ENCODE results near the gene SLC1A6. TPM values are rescaled to one million over a fixed set of nuclear protein-coding genes. Genes with fewer than 3 reads are reported as not detected.

SLC1A6 gene
- polyA plus RNA-seq, 1 donor, result 0.31 TPM

GRCh38 chr19:14997981-14998380 is 18.3 kb upstream of the SLC1A6 start:
- no CpG with 5 or more reads among the region's 1 CpG for WGBS (ENCODE audit: insufficient coverage, low lambda C conversion rate)
- H3K27me3 ChIP-seq (ENCODE audit: control insufficient read depth, insufficient read depth, low read length), result no peaks in the 10 kb centered on the region

GRCh38 chr19:14992780-14993179 is 13.1 kb upstream of the SLC1A6 start:
- no peak for DNase-seq
- no peak overlapping the region for H3K27ac ChIP-seq (ENCODE audit: low read length)
- no peak overlapping the region for H3K4me3 ChIP-seq (ENCODE audit: low read length)
- WGBS (ENCODE audit: insufficient coverage, low lambda C conversion rate), result no CpG with 5 or more reads among the region's 11 CpGs
- no peaks in the 10 kb centered on the region for H3K9me3 ChIP-seq (ENCODE audit: control insufficient read depth, low read depth, low read length)
- H3K36me3 ChIP-seq (ENCODE audit: control insufficient read depth, insufficient read depth, low read length), result no peaks in the 10 kb centered on the region
- H3K4me1 ChIP-seq (ENCODE audit: control insufficient read depth, insufficient read depth, low read length), result no peaks in the 10 kb centered on the region
- H3K27me3 ChIP-seq (ENCODE audit: control insufficient read depth, insufficient read depth, low read length), result no peaks in the 10 kb centered on the region

More at GRCh38 chr19:14997981-14998380, 18.3 kb upstream of the SLC1A6 start:
- no peak for DNase-seq
- H3K4me1 ChIP-seq (ENCODE audit: control insufficient read depth, insufficient read depth, low read length), result no peaks in the 10 kb centered on the region
- H3K27ac ChIP-seq (ENCODE audit: low read length), result no peak overlapping the region
- no peak overlapping the region for H3K4me3 ChIP-seq (ENCODE audit: low read length)
- no peaks in the 10 kb centered on the region for H3K36me3 ChIP-seq (ENCODE audit: control insufficient read depth, insufficient read depth, low read length)
- no peaks in the 10 kb centered on the region for H3K9me3 ChIP-seq (ENCODE audit: control insufficient read depth, low read depth, low read length)

GRCh38 chr19:14985133-14985532 is 5.5 kb upstream of the SLC1A6 start:
- H3K36me3 ChIP-seq (ENCODE audit: control insufficient read depth, insufficient read depth, low read length), result no peaks in the 10 kb centered on the region
- H3K4me1 ChIP-seq (ENCODE audit: control insufficient read depth, insufficient read depth, low read length), result no peaks in the 10 kb centered on the region
- no peak overlapping the region for H3K4me3 ChIP-seq (ENCODE audit: low read length)
- DNase-seq, result no peak
- H3K9me3 ChIP-seq (ENCODE audit: control insufficient read depth, low read depth, low read length), result no peaks in the 10 kb centered on the region
- H3K27me3 ChIP-seq (ENCODE audit: control insufficient read depth, insufficient read depth, low read length), result peaks cover 18% of the 10 kb centered on the region
- WGBS (ENCODE audit: insufficient coverage, low lambda C conversion rate), result no CpG with 5 or more reads among the region's 5 CpGs
- no peak overlapping the region for H3K27ac ChIP-seq (ENCODE audit: low read length)

- no CpG with 5 or more reads among the region's 6 CpGs for WGBS (ENCODE audit: insufficient coverage, low lambda C conversion rate)
- Histone ChIP-seq H3K9me3 (ENCODE audit: control insufficient read depth, low read depth, low read length) (no peaks in the 10 kb centered on the region), H3K27me3 (ENCODE audit: control insufficient read depth, insufficient read depth, low read length) (peaks cover 49% of the 10 kb centered on the region), H3K4me1 (ENCODE audit: control insufficient read depth, insufficient read depth, low read length) (no peaks in the 10 kb centered on the region), H3K27ac (ENCODE audit: low read length) (no peak overlapping the region), H3K4me3 (ENCODE audit: low read length) (no peak overlapping the region), H3K36me3 (ENCODE audit: control insufficient read depth, insufficient read depth, low read length) (no peaks in the 10 kb centered on the region)
- DNase-seq, result no peak
Measured at GRCh38 chr19:14978161-14978776, 1.4 kb downstream of the SLC1A6 start.

- no peaks in the 10 kb centered on the region for H3K9me3 ChIP-seq (ENCODE audit: control insufficient read depth, low read depth, low read length)
- no CpG with 5 or more reads among the region's 5 CpGs for WGBS (ENCODE audit: insufficient coverage, low lambda C conversion rate)
- no peaks in the 10 kb centered on the region for H3K36me3 ChIP-seq (ENCODE audit: control insufficient read depth, insufficient read depth, low read length)
- H3K27ac ChIP-seq (ENCODE audit: low read length), result no peak overlapping the region
- H3K4me3 ChIP-seq (ENCODE audit: low read length), result no peak overlapping the region
- DNase-seq, result no peak
- H3K4me1 ChIP-seq (ENCODE audit: control insufficient read depth, insufficient read depth, low read length), result no peaks in the 10 kb centered on the region
- H3K27me3 ChIP-seq (ENCODE audit: control insufficient read depth, insufficient read depth, low read length), result peaks cover 47% of the 10 kb centered on the region
Measured at GRCh38 chr19:14977128-14977527, 2.5 kb downstream of the SLC1A6 start.

GRCh38 chr19:14974488-14974887 is 5.2 kb downstream of the SLC1A6 start:
- 67% methylated on average over 1 of the region's 4 CpGs for WGBS (ENCODE audit: insufficient coverage, low lambda C conversion rate)
- Histone ChIP-seq H3K27me3 (ENCODE audit: control insufficient read depth, insufficient read depth, low read length) (peaks cover 27% of the 10 kb centered on the region), H3K36me3 (ENCODE audit: control insufficient read depth, insufficient read depth, low read length) (no peaks in the 10 kb centered on the region), H3K9me3 (ENCODE audit: control insufficient read depth, low read depth, low read length) (no peaks in the 10 kb centered on the region), H3K27ac (ENCODE audit: low read length) (no peak overlapping the region), H3K4me1 (ENCODE audit: control insufficient read depth, insufficient read depth, low read length) (no peaks in the 10 kb centered on the region), H3K4me3 (ENCODE audit: low read length) (no peak overlapping the region)
- no peak for DNase-seq

GRCh38 chr19:14972676-14973075 is 7.0 kb downstream of the SLC1A6 start:
- no peak for DNase-seq
- no CpG with 5 or more reads among the region's 27 CpGs for WGBS (ENCODE audit: insufficient coverage, low lambda C conversion rate)

GRCh38 chr19:14971474-14971873 is 8.2 kb downstream of the SLC1A6 start:
- H3K36me3 ChIP-seq (ENCODE audit: control insufficient read depth, insufficient read depth, low read length), result no peaks in the 10 kb centered on the region
- WGBS (ENCODE audit: insufficient coverage, low lambda C conversion rate), result no CpG with 5 or more reads among the region's 7 CpGs
- peaks cover under 1% of the 10 kb centered on the region for H3K27me3 ChIP-seq (ENCODE audit: control insufficient read depth, insufficient read depth, low read length)
- H3K4me1 ChIP-seq (ENCODE audit: control insufficient read depth, insufficient read depth, low read length), result no peaks in the 10 kb centered on the region
- no peaks in the 10 kb centered on the region for H3K9me3 ChIP-seq (ENCODE audit: control insufficient read depth, low read depth, low read length)
- H3K27ac ChIP-seq (ENCODE audit: low read length), result no peak overlapping the region
- no peak for DNase-seq
- H3K4me3 ChIP-seq (ENCODE audit: low read length), result no peak overlapping the region

More at GRCh38 chr19:14972676-14973075, 7.0 kb downstream of the SLC1A6 start:
- Histone ChIP-seq H3K4me1 (ENCODE audit: control insufficient read depth, insufficient read depth, low read length) (no peaks in the 10 kb centered on the region), H3K27ac (ENCODE audit: low read length) (no peak overlapping the region), H3K4me3 (ENCODE audit: low read length) (no peak overlapping the region), H3K27me3 (ENCODE audit: control insufficient read depth, insufficient read depth, low read length) (peaks cover 12% of the 10 kb centered on the region), H3K36me3 (ENCODE audit: control insufficient read depth, insufficient read depth, low read length) (no peaks in the 10 kb centered on the region), H3K9me3 (ENCODE audit: control insufficient read depth, low read depth, low read length) (no peaks in the 10 kb centered on the region)

- 90% methylated on average over 3 of the region's 14 CpGs for WGBS (ENCODE audit: insufficient coverage, low lambda C conversion rate)
- Histone ChIP-seq H3K27ac (ENCODE audit: low read length) (no peak overlapping the region), H3K4me3 (ENCODE audit: low read length) (no peak overlapping the region), H3K9me3 (ENCODE audit: control insufficient read depth, low read depth, low read length) (no peaks in the 10 kb centered on the region), H3K4me1 (ENCODE audit: control insufficient read depth, insufficient read depth, low read length) (no peaks in the 10 kb centered on the region), H3K36me3 (ENCODE audit: control insufficient read depth, insufficient read depth, low read length) (no peaks in the 10 kb centered on the region), H3K27me3 (ENCODE audit: control insufficient read depth, insufficient read depth, low read length) (no peaks in the 10 kb centered on the region)
- no peak for DNase-seq
Measured at GRCh38 chr19:14968247-14968646, 11.4 kb downstream of the SLC1A6 start.

- no peak overlapping the region for H3K27ac ChIP-seq (ENCODE audit: low read length)
- H3K36me3 ChIP-seq (ENCODE audit: control insufficient read depth, insufficient read depth, low read length), result no peaks in the 10 kb centered on the region
- H3K4me1 ChIP-seq (ENCODE audit: control insufficient read depth, insufficient read depth, low read length), result no peaks in the 10 kb centered on the region
- DNase-seq, result no peak
- no CpG with 5 or more reads among the region's 24 CpGs for WGBS (ENCODE audit: insufficient coverage, low lambda C conversion rate)
- peaks cover 8% of the 10 kb centered on the region for H3K9me3 ChIP-seq (ENCODE audit: control insufficient read depth, low read depth, low read length)
- no peak overlapping the region for H3K4me3 ChIP-seq (ENCODE audit: low read length)
- no peaks in the 10 kb centered on the region for H3K27me3 ChIP-seq (ENCODE audit: control insufficient read depth, insufficient read depth, low read length)
Measured at GRCh38 chr19:14961956-14962685, 17.5 kb downstream of the SLC1A6 start.

GRCh38 chr19:14959263-14959662 is 20.4 kb downstream of the SLC1A6 start:
- no peaks in the 10 kb centered on the region for H3K4me1 ChIP-seq (ENCODE audit: control insufficient read depth, insufficient read depth, low read length)
- H3K27ac ChIP-seq (ENCODE audit: low read length), result no peak overlapping the region
- no peaks in the 10 kb centered on the region for H3K36me3 ChIP-seq (ENCODE audit: control insufficient read depth, insufficient read depth, low read length)
- WGBS (ENCODE audit: insufficient coverage, low lambda C conversion rate), result no CpG with 5 or more reads among the region's 1 CpG
- no peaks in the 10 kb centered on the region for H3K27me3 ChIP-seq (ENCODE audit: control insufficient read depth, insufficient read depth, low read length)
- no peak overlapping the region for H3K4me3 ChIP-seq (ENCODE audit: low read length)
- H3K9me3 ChIP-seq (ENCODE audit: control insufficient read depth, low read depth, low read length), result peaks cover 8% of the 10 kb centered on the region
- DNase-seq, result no peak

Measured in large intestine (tissue), 3 donors.